D721Med (cell line): ENCODE measurements around the gene SMARCA2.

Source experiments
- DNase-seq: peaks from one replicate; pipeline ENCODE4 v3.0.0; 2011; ENCODE audit warnings: low spot score; ENCODE audit not compliant: insufficient read length
- FAIRE-seq: peaks from 2 replicates; lab custom pipeline; 2011; peaks lifted over from hg19 to GRCh38; lab: Jason Lieb, UNC
- TF ChIP-seq, protein P1 (sequence below): IDR thresholded peaks from 2 replicates; pipeline ENCODE4 v1.5.1; 2012; ENCODE audit warnings: mild to moderate bottlenecking, control low read depth; ENCODE audit not compliant: insufficient read depth; ENCODE audit errors: missing control alignments

The SMARCA2 gene

DNA sequence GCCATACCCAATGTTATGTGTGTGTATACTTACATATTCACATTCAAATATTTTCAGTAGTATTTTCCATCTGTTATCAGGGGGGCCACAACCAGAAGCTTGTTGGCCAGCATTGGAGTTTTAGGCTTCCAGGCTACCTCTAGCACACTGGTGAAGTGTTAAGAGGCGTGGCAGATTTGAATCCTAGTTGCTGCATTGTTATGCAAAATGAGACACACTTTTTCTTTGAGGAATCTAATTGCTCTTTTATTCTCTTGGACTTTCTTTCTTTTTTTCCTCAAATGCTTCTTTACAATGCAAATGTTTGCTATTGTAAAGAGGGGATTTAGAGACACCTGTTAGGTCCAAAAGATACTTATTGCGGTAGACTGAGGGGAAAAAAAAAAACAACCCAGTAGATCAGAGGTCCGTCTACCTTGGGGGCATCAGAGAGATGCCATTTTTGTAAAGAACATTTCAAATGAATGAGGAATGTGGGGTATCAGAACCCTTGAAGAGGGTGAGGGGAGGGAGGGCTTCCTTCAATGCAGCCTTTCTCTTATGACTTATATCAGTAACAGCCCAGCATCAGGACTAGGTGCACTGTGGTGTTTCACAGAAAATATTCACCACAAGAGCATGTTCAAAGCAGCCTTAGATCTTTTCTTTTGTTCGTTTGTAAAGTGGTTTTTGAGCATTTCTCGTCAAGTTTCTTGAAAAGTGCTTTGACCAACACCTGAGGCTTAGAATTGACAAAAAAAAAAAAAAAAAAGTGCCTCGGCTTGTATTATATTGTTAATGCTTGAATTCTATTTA, 3.8 kb downstream of the SMARCA2 start:
- TF ChIP-seq, protein P1, sequence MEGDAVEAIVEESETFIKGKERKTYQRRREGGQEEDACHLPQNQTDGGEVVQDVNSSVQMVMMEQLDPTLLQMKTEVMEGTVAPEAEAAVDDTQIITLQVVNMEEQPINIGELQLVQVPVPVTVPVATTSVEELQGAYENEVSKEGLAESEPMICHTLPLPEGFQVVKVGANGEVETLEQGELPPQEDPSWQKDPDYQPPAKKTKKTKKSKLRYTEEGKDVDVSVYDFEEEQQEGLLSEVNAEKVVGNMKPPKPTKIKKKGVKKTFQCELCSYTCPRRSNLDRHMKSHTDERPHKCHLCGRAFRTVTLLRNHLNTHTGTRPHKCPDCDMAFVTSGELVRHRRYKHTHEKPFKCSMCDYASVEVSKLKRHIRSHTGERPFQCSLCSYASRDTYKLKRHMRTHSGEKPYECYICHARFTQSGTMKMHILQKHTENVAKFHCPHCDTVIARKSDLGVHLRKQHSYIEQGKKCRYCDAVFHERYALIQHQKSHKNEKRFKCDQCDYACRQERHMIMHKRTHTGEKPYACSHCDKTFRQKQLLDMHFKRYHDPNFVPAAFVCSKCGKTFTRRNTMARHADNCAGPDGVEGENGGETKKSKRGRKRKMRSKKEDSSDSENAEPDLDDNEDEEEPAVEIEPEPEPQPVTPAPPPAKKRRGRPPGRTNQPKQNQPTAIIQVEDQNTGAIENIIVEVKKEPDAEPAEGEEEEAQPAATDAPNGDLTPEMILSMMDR: no peak
- FAIRE-seq (no peak), DNase-seq (no peak)

DNA sequence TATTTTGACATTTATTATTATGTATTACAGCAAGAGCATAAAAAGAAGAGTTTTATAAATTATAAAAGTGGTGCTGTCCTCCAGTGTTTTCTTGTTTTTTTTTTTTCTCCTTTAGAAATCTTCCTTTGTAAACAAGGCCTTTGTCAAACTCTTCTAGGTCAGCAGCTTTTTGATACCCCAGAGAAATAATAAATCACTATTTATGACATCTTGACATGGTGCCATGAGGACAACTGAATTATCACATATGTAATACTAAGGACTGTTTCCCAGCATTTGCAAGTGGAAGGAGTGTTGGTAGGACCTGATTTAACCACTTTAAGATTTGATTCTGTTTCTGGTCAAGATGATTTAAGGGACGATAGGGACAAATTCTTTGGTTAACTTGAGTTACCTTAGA, 4.6 kb downstream of the SMARCA2 start:
- TF ChIP-seq, protein P1: no peak
- no peak for DNase-seq
- FAIRE-seq: no peak

DNA sequence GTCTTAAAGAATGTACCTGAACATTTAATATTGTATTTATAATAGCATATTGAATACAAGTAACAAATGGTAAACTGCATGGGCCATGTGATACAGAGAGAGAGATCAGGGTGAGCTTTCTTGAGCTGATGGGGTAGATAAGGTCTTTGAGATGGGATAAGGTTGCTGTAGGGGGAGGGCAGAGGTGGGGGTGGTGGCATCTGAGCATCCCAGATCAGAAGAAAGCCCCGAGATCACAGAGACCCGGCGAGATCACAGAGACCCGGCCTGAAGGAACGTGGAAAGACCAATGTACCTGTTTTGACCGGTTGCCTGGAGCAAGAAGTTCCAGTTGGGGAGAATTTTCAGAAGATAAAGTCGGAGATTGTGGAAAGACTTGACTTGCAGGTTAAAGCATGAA, 6.6 kb downstream of the SMARCA2 start:
- TF ChIP-seq, protein P1: no peak
- DNase-seq (no peak), FAIRE-seq (no peak)

DNA sequence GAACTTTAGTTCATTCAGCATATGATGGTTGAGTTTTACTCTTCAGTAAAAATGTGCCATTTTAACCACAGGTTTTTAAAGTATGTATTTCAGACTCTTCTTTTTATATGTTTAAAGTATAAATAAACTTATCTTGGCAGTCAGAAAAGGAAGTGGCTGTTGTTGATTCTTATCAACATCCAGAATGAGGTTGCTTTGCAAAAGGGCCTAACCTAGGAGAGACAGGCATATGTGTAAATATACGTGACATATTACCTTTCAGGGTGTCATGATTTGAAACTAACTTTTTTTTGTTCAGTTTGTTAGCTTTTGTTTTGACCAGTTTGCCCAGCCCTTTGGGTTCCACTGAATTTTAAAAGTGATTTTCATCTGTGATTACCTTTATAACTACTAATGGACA, 7.4 kb downstream of the SMARCA2 start:
- no peak for DNase-seq
- no peak for FAIRE-seq
- TF ChIP-seq, protein P1: no peak

DNA sequence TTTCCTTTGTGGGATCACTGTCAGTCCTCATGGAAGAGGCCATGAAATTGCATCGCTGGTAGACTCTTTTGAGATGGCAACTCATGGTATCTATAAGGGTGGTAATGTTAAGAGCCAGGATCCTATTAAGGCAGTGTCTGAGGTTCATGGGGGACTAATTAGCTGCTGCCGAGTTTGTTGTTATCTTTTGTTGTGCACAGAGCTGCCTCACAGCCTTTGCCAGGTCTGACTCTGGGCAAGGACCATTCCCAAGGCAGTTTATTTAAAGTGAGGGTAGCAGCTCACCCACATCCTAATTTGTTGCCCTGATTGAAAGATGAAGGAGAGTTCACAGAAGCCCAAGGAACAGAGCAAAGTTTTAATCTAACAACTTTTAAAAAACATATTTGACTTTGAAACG, 7.9 kb downstream of the SMARCA2 start:
- DNase-seq (no peak), FAIRE-seq (no peak)
- TF ChIP-seq, protein P1: no peak

DNA sequence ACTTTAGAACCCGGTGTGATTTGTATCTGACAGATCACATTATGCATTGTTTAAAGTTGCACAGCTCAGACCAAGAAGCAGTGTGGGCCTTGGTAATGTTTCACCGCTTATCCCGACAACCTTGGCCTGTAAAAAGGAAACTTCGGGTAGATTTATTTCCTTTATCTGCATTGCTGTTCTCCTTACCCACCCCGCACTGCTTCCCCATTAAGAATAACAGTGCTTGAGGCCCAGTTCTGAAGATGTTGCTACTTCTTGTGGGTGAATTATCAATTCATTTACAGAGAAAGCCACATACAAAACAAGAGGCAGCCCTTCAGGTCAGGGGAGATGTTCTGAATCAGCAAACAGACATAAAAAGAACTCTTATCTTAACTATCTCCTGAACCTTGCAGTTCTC, 8.4 kb downstream of the SMARCA2 start:
- TF ChIP-seq, protein P1: no peak
- DNase-seq (no peak), FAIRE-seq (no peak)

DNA sequence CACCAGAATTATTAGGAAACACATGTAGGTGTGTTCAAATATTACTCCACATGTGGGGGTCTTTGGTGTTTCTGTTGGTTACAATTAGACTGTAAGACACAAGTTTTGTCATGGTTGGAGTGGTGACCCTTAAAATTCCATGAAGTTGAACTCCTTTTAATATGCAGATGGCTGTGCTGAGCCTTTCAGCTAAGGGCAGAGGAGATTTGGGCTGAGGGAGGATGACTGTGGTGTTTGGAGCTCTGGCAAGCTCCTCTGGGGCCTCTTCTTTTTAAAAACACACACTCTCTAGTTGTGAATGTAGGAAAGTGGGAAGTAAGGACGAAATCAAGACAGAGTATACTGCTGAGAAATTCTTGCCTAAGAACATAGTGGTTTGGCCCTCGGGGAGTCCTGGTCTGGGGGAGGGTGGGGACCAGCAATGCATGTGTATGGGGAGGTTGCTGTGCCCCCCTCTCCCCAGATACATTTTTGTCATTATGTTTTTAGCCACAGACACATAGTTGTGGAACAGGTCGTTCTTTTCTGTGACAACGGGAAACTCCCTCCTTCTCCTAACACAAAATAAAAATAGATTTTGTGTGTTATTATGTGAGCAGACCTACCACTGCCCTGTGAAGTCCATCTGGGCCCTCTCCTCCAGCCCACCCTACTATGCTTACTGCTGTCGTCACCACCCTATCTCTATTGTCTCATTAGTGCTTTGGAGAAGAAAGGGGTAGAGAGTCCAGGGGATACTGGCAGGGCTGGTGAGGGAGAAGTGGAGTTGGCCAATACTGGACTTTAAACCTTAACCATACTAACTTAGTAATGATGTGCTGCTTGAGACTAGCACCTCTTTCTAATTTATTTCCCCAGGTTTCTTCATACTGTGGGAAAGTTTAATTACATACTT, 10.0 kb downstream of the SMARCA2 start:
- TF ChIP-seq, protein P1: no peak
- DNase-seq (no peak), FAIRE-seq (no peak)
